ENCODE results near the gene PEDS1.
"Not testable (repeated sequence)": the region's sequence is repeated elsewhere in the genome, so short reads cannot be mapped to it uniquely, and the experiment has no call there.

Gene PEDS1

GRCh38 chr20:50107086-50107660, 46.4 kb downstream of the PEDS1 start:
- H3K27me3 Mint-ChIP-seq (ENCODE audit: low read depth): no peaks in the 10 kb centered on the region
- H3K9me3 Mint-ChIP-seq: no peaks in the 10 kb centered on the region
- peaks cover 57% of the 10 kb centered on the region for H3K4me1 Mint-ChIP-seq
- H3K27ac Mint-ChIP-seq: peak overlapping the region in 1 of 3 experiments; percentile 66
- TF ChIP-seq CTCF (IDR thresholded peaks at IDR 0.05; ENCODE audit: unreplicated experiment in 3 of 3): no peak
- peaks cover 19% of the 10 kb centered on the region for H3K36me3 Mint-ChIP-seq (ENCODE audit: low read depth)
- H3K4me3 Mint-ChIP-seq: peak overlapping the region in 1 of 3 experiments; percentile 56

- H3K9me3 Mint-ChIP-seq; H3K27me3 Mint-ChIP-seq (ENCODE audit: low read depth); H3K4me3 Mint-ChIP-seq; H3K27ac Mint-ChIP-seq: not testable (repeated sequence)
- Mint-ChIP-seq H3K4me1 (peaks cover 57% of the 10 kb centered on the region), H3K36me3 (ENCODE audit: low read depth) (peaks cover 24% of the 10 kb centered on the region)
Measured at GRCh38 chr20:50106669-50107068, 46.9 kb downstream of the PEDS1 start.

Data from nephron (organoid).